Caco-2 (cell line): Measurements from ENCODE around the gene USH2A. TPM values are rescaled to one million over a fixed set of nuclear protein-coding genes. Genes with fewer than 3 reads are reported as not detected.

Experiments
- BruUV-seq: library from RNA; stranded (reverse); fragments of 400-500 nt; replicated peaks from 2 replicates; lab custom pipeline; 2021; lab: Mats Ljungman, UMichigan
- CTCF ChIA-PET: fragments of 300-600 bp; sonication (Branson Sonifier 250); formaldehyde crosslinking; loops from one replicate; lab custom pipeline; 2022; ENCODE audit warnings: antibody characterized with exemption; lab: Charles Lee
- POLR2A ChIA-PET: fragments of 300-600 bp; sonication (Branson Sonifier 250); formaldehyde crosslinking; loops from one replicate; lab custom pipeline; 2022; ENCODE audit warnings: antibody characterized with exemption; lab: Charles Lee
- DNase-seq, 2 experiments: peaks; one replicate each; pipeline versions ENCODE4 v3.0.0 to v3.0.0-alpha.2; 2020 to 2022
- H3K27me3 ChIP-seq: replicated peaks from 2 replicates; pipeline ENCODE4 v1.6.0; 2011; ENCODE audit warnings: low read length; ENCODE audit not compliant: control insufficient read depth, insufficient read depth
- H3K36me3 ChIP-seq: 2 replicates; pipeline ENCODE4 v1.5.1; 2011; ENCODE audit warnings: low read length; ENCODE audit not compliant: control insufficient read depth, insufficient read depth
- H3K4me1 ChIP-seq: fragments of 250-450 bp; sonication (Bioruptor Pico); 2 replicates; pipeline ENCODE4 v1.5.1; 2020; ENCODE audit warnings: mild to moderate bottlenecking
- H3K4me3 ChIP-seq: 2 replicates; pipeline ENCODE4 v1.5.1; 2011; ENCODE audit warnings: low read depth, mild to moderate bottlenecking, control low read depth, low read length
- H3K9me3 ChIP-seq: fragments of 250-450 bp; sonication (Bioruptor Pico); 2 replicates; pipeline ENCODE4 v1.5.1; 2020; ENCODE audit warnings: mild to moderate bottlenecking, moderate library complexity
- H3K27ac Mint-ChIP-seq: one replicate; pipeline ENCODE4 v1.8.0; 2022; ENCODE audit warnings: mixed read lengths; ENCODE audit not compliant: unreplicated experiment
- H3K27me3 Mint-ChIP-seq: one replicate; pipeline ENCODE4 v1.8.0; 2022; ENCODE audit warnings: mixed read lengths; ENCODE audit not compliant: insufficient read depth, unreplicated experiment
- H3K36me3 Mint-ChIP-seq: one replicate; pipeline ENCODE4 v1.8.0; 2022; ENCODE audit warnings: mild to moderate bottlenecking, mixed read lengths; ENCODE audit not compliant: insufficient read depth, unreplicated experiment
- H3K4me1 Mint-ChIP-seq: one replicate; pipeline ENCODE4 v1.8.0; 2022; ENCODE audit warnings: low read depth, mixed read lengths; ENCODE audit not compliant: unreplicated experiment
- H3K4me3 Mint-ChIP-seq: one replicate; pipeline ENCODE4 v1.8.0; 2022; ENCODE audit warnings: mild to moderate bottlenecking, moderate library complexity, mixed read lengths; ENCODE audit not compliant: unreplicated experiment
- H3K9me3 Mint-ChIP-seq: one replicate; pipeline ENCODE4 v1.8.0; 2022; ENCODE audit warnings: mixed read lengths; ENCODE audit not compliant: unreplicated experiment
- CTCF ChIP-seq, 2 experiments: fragments of 200-600 bp in 1 of 2; IDR thresholded peaks; 1 replicate in 1 of 2; 2 replicates in 1 of 2; pipeline versions ENCODE4 v1.5.1 to v1.8.0; 2011 to 2022; ENCODE audit warnings: antibody characterized with exemption in 1 of 2, control low read depth in 1 of 2, inconsistent platforms in 1 of 2, low read depth in 1 of 2, low read length in 1 of 2, mild to moderate bottlenecking in 1 of 2, moderate library complexity in 1 of 2; ENCODE audit not compliant: insufficient read depth in 1 of 2, severe bottlenecking in 1 of 2, unreplicated experiment in 1 of 2
- intact Hi-C: fragments of 100-400 bp; cut with micrococcal nuclease; formaldehyde crosslinking; loops from one replicate; pipeline ENCODE4 v1.10.0; 2022; ENCODE audit not compliant: unreplicated experiment
- total RNA-seq: library from RNA; stranded (reverse); gene quantifications from 2 replicates; pipeline ENCODE4 v1.2.3, GENCODE V29; 2022

Gene USH2A
- total RNA-seq, 1 experiment from 2014 or later = 0.11 TPM

GRCh38 chr1:216448011-216448510 is 24.8 kb upstream of the USH2A start:
- no peaks in the 10 kb centered on the region for H3K36me3 ChIP-seq
- intact Hi-C loops = no loop called here
- no peak for TF ChIP-seq CTCF (IDR thresholded peaks at IDR 0.05; ENCODE audit: insufficient read depth in 1 of 2, low read depth in 1 of 2, low read length in 1 of 2, severe bottlenecking in 1 of 2, unreplicated experiment in 1 of 2)
- H3K4me1 ChIP-seq = peaks cover 13% of the 10 kb centered on the region
- H3K4me1 Mint-ChIP-seq = peaks cover 21% of the 10 kb centered on the region
- ChIA-PET CTCF (no interaction called here), POLR2A (no interaction called here)
- no peak for DNase-seq
- peaks cover 22% of the 10 kb centered on the region for H3K9me3 Mint-ChIP-seq
- H3K27me3 Mint-ChIP-seq = no peaks in the 10 kb centered on the region
- H3K4me3 Mint-ChIP-seq = no peak overlapping the region
- no peaks in the 10 kb centered on the region for H3K36me3 Mint-ChIP-seq
- no peak overlapping the region for H3K4me3 ChIP-seq
- BruUV-seq = no TSS peak
- no peaks in the 10 kb centered on the region for H3K9me3 ChIP-seq
- H3K27me3 ChIP-seq = no peaks in the 10 kb centered on the region
- H3K27ac Mint-ChIP-seq = no peak overlapping the region

GRCh38 chr1:216437603-216438002 is 14.4 kb upstream of the USH2A start:
- no peak for DNase-seq
- intact Hi-C loops = no loop called here
- no TSS peak for BruUV-seq
- ChIA-PET CTCF (no interaction called here), POLR2A (no interaction called here)
- no peaks in the 10 kb centered on the region for H3K27me3 Mint-ChIP-seq
- Histone ChIP-seq H3K4me1 (no peaks in the 10 kb centered on the region; the same call in 1 of the 2 replicates), H3K4me3 (no peak overlapping the region), H3K9me3 (no peaks in the 10 kb centered on the region), H3K36me3 (no peaks in the 10 kb centered on the region), H3K27me3 (no peaks in the 10 kb centered on the region)
- H3K4me3 Mint-ChIP-seq = no peak overlapping the region
- H3K4me1 Mint-ChIP-seq = no peaks in the 10 kb centered on the region
- TF ChIP-seq CTCF (IDR thresholded peaks at IDR 0.05; ENCODE audit: insufficient read depth in 1 of 2, low read depth in 1 of 2, low read length in 1 of 2, severe bottlenecking in 1 of 2, unreplicated experiment in 1 of 2) = no peak
- H3K36me3 Mint-ChIP-seq = no peaks in the 10 kb centered on the region
- no peak overlapping the region for H3K27ac Mint-ChIP-seq
- H3K9me3 Mint-ChIP-seq = no peaks in the 10 kb centered on the region

- Mint-ChIP-seq H3K36me3 (no peaks in the 10 kb centered on the region), H3K4me3 (no peak overlapping the region), H3K27me3 (no peaks in the 10 kb centered on the region), H3K27ac (no peak overlapping the region), H3K4me1 (no peaks in the 10 kb centered on the region), H3K9me3 (no peaks in the 10 kb centered on the region)
- Histone ChIP-seq H3K4me1 (no peaks in the 10 kb centered on the region; the same call in 1 of the 2 replicates), H3K27me3 (no peaks in the 10 kb centered on the region), H3K9me3 (no peaks in the 10 kb centered on the region), H3K4me3 (no peak overlapping the region), H3K36me3 (no peaks in the 10 kb centered on the region)
- BruUV-seq = no TSS peak
- intact Hi-C loops = no loop called here
- POLR2A ChIA-PET = no interaction called here
- no peak for DNase-seq
- no peak for TF ChIP-seq CTCF (IDR thresholded peaks at IDR 0.05; ENCODE audit: insufficient read depth in 1 of 2, low read depth in 1 of 2, low read length in 1 of 2, severe bottlenecking in 1 of 2, unreplicated experiment in 1 of 2)
- CTCF ChIA-PET = no interaction called here
Measured at GRCh38 chr1:216434232-216434631, 11.0 kb upstream of the USH2A start.
